ENCODE measurements around the gene PON2. TPM values are rescaled to one million over a fixed set of nuclear protein-coding genes. Genes with fewer than 3 reads are reported as not detected.

The PON2 gene
- total RNA-seq, 2 experiments from 2014 or later, result 5.4 to 6.7 TPM

- no peaks in the 10 kb centered on the region for H3K9me3 ChIP-seq (ENCODE audit: control insufficient read depth in 1 of 2, insufficient read depth in 1 of 2, low read length in 2 of 2)
- Mint-ChIP-seq H3K27me3 (no peaks in the 10 kb centered on the region), H3K4me3 (no peak overlapping the region)
Observed at GRCh38 chr7:95412075-95412474, 22.8 kb downstream of the PON2 start.

GRCh38 chr7:95411666-95412065, 23.2 kb downstream of the PON2 start:
- no peak overlapping the region for H3K27ac Mint-ChIP-seq
- Histone ChIP-seq H3K4me1 (ENCODE audit: insufficient read depth, low read length) (no peaks in the 10 kb centered on the region), H3K27ac (ENCODE audit: low read depth in 1 of 2, low read length in 2 of 2) (no peak overlapping the region), H3K36me3 (ENCODE audit: insufficient read depth, low read length) (no peaks in the 10 kb centered on the region), H3K4me3 (ENCODE audit: low read length) (no peak overlapping the region), H3K27me3 (ENCODE audit: control insufficient read depth in 1 of 2, insufficient read depth in 2 of 2, low read length in 2 of 2) (no peaks in the 10 kb centered on the region), H3K9me3 (ENCODE audit: control insufficient read depth in 1 of 2, insufficient read depth in 1 of 2, low read length in 2 of 2) (no peaks in the 10 kb centered on the region)
- ATAC-seq (ENCODE audit: poor library complexity) (no peak), DNase-seq (no peak)
- POLR2A ChIA-PET, result no interaction called here
- TF ChIP-seq CTCF (IDR thresholded peaks at IDR 0.05), result no peak
- no peaks in the 10 kb centered on the region for H3K4me1 Mint-ChIP-seq (ENCODE audit: low read depth)
- H3K27me3 Mint-ChIP-seq, result no peaks in the 10 kb centered on the region
- no peaks in the 10 kb centered on the region for H3K9me3 Mint-ChIP-seq
- H3K4me3 Mint-ChIP-seq, result no peak overlapping the region
- intact Hi-C loops (cut with DNase I, micrococcal nuclease), result no loop called here
- no peaks in the 10 kb centered on the region for H3K36me3 Mint-ChIP-seq (ENCODE audit: low read depth)
- CTCF ChIA-PET, result no interaction called here

More at GRCh38 chr7:95412075-95412474, 22.8 kb downstream of the PON2 start:
- TF ChIP-seq CTCF (IDR thresholded peaks at IDR 0.05), result no peak
- H3K4me1 Mint-ChIP-seq (ENCODE audit: low read depth), result no peaks in the 10 kb centered on the region
- intact Hi-C loops (cut with DNase I, micrococcal nuclease), result no loop called here
- POLR2A ChIA-PET, result no interaction called here
- no peaks in the 10 kb centered on the region for H3K4me1 ChIP-seq (ENCODE audit: insufficient read depth, low read length)
- no peak overlapping the region for H3K27ac Mint-ChIP-seq
- ATAC-seq (ENCODE audit: poor library complexity) (no peak), DNase-seq (no peak)
- H3K36me3 ChIP-seq (ENCODE audit: insufficient read depth, low read length), result no peaks in the 10 kb centered on the region
- no peaks in the 10 kb centered on the region for H3K9me3 Mint-ChIP-seq
- H3K4me3 ChIP-seq (ENCODE audit: low read length), result no peak overlapping the region
- no peaks in the 10 kb centered on the region for H3K27me3 ChIP-seq (ENCODE audit: control insufficient read depth in 1 of 2, insufficient read depth in 2 of 2, low read length in 2 of 2)
- no peaks in the 10 kb centered on the region for H3K36me3 Mint-ChIP-seq (ENCODE audit: low read depth)
- no peak overlapping the region for H3K27ac ChIP-seq (ENCODE audit: low read depth in 1 of 2, low read length in 2 of 2)
- CTCF ChIA-PET, result no interaction called here

- Histone ChIP-seq H3K36me3 (ENCODE audit: insufficient read depth, low read length) (no peaks in the 10 kb centered on the region), H3K27ac (ENCODE audit: low read depth in 1 of 2, low read length in 2 of 2) (no peak overlapping the region), H3K27me3 (ENCODE audit: control insufficient read depth in 1 of 2, insufficient read depth in 2 of 2, low read length in 2 of 2) (no peaks in the 10 kb centered on the region), H3K4me1 (ENCODE audit: insufficient read depth, low read length) (no peaks in the 10 kb centered on the region), H3K9me3 (ENCODE audit: control insufficient read depth in 1 of 2, insufficient read depth in 1 of 2, low read length in 2 of 2) (no peaks in the 10 kb centered on the region), H3K4me3 (ENCODE audit: low read length) (no peak overlapping the region)
- no peaks in the 10 kb centered on the region for H3K4me1 Mint-ChIP-seq (ENCODE audit: low read depth)
- intact Hi-C loops (cut with DNase I, micrococcal nuclease), result no loop called here
- CTCF ChIA-PET, result no interaction called here
- no peaks in the 10 kb centered on the region for H3K9me3 Mint-ChIP-seq
- no peaks in the 10 kb centered on the region for H3K36me3 Mint-ChIP-seq (ENCODE audit: low read depth)
- TF ChIP-seq CTCF (IDR thresholded peaks at IDR 0.05), result no peak
- ATAC-seq (ENCODE audit: poor library complexity) (no peak), DNase-seq (no peak)
- H3K27ac Mint-ChIP-seq, result no peak overlapping the region
- no peaks in the 10 kb centered on the region for H3K27me3 Mint-ChIP-seq
- no peak overlapping the region for H3K4me3 Mint-ChIP-seq
- POLR2A ChIA-PET, result no interaction called here
Observed at GRCh38 chr7:95411036-95411435, 23.8 kb downstream of the PON2 start.

Data from CD4-positive, alpha-beta T cell (primary cell).